Panc1 (cell line): ENCODE data around the gene ARID2.

Experiments used
- CTCF ChIP-seq: fragments of 450-650 bp; IDR thresholded peaks from 2 replicates; pipeline ENCODE4 v1.5.1; 2017; ENCODE audit warnings: mild to moderate bottlenecking
- POLR2AphosphoS5 ChIP-seq: IDR thresholded peaks from 2 replicates; pipeline ENCODE4 v1.6.1; 2012; ENCODE audit warnings: mild to moderate bottlenecking, low read depth, low read length, moderate library complexity
- REST ChIP-seq, 2 experiments: IDR thresholded peaks; 2 replicates each; pipeline ENCODE4 v1.6.1; 2011 to 2012; ENCODE audit warnings: low read depth in 2 of 2, control low read depth in 1 of 2, low read length in 1 of 2, mild to moderate bottlenecking in 1 of 2, moderate library complexity in 1 of 2; ENCODE audit not compliant: insufficient read depth in 1 of 2

- TF ChIP-seq POLR2AphosphoS5 (no peak), CTCF (no peak), REST (IDR thresholded peaks at IDR 0.05; ENCODE audit: insufficient read depth in 1 of 2, low read depth in 2 of 2, low read length in 1 of 2) (no peak)
These were observed 13.1 kb downstream of the ARID2 start for GRCh38 chr12:45742590-45742989.
